Fibroblast of lung (primary cell): Measurements from ENCODE around the gene KDM3A. TPM values are rescaled to one million over a fixed set of nuclear protein-coding genes. Genes with fewer than 3 reads are reported as not detected.

ENCODE experiments used
- DNase-seq, 2 donors: peaks; one replicate each; pipeline versions ENCODE4 v3.0.0 to v3.0.0-alpha.2; 2010; ENCODE audit warnings: low read depth in 2 of 2
- H2AFZ ChIP-seq: 2 replicates; pipeline ENCODE4 v1.5.1; 2012; ENCODE audit warnings: low read length, control low read depth, inconsistent platforms
- H3K27ac ChIP-seq: 2 replicates; pipeline ENCODE4 v1.5.1; 2011; ENCODE audit warnings: low read length, control low read depth; ENCODE audit not compliant: insufficient read depth
- H3K27me3 ChIP-seq: 2 replicates; pipeline ENCODE4 v1.5.1; 2011; ENCODE audit warnings: mild to moderate bottlenecking, low read length; ENCODE audit not compliant: control insufficient read depth, insufficient read depth
- H3K36me3 ChIP-seq: 2 replicates; pipeline ENCODE4 v1.5.1; 2011; ENCODE audit warnings: low read length; ENCODE audit not compliant: control insufficient read depth, insufficient read depth
- H3K4me1 ChIP-seq: 2 replicates; pipeline ENCODE4 v1.5.1; 2011; ENCODE audit warnings: low read length; ENCODE audit not compliant: control insufficient read depth, insufficient read depth; ENCODE audit errors: extremely low read depth
- H3K4me2 ChIP-seq: 2 replicates; pipeline ENCODE4 v1.5.1; 2011; ENCODE audit warnings: low read length, control low read depth; ENCODE audit not compliant: insufficient read depth; ENCODE audit errors: extremely low read depth
- H3K4me3 ChIP-seq, 4 experiments: fragments of 200-600 bp in 1 of 4; sonication (generic) in 1 of 4; replicated peaks in 1 of 4; 2 replicates each; pipeline ENCODE4 v1.5.1; 2011 to 2016; ENCODE audit warnings: low read length in 4 of 4, low read depth in 3 of 4, mild to moderate bottlenecking in 3 of 4, control low read depth in 2 of 4, inconsistent platforms in 1 of 4, mixed read lengths in 1 of 4; ENCODE audit not compliant: insufficient read depth in 1 of 4; ENCODE audit errors: control extremely low read depth in 1 of 4
- H3K79me2 ChIP-seq: 2 replicates; pipeline ENCODE4 v1.5.1; 2012; ENCODE audit warnings: mild to moderate bottlenecking, low read length, inconsistent platforms; ENCODE audit not compliant: control insufficient read depth, insufficient read depth
- H3K9ac ChIP-seq: 2 replicates; pipeline ENCODE4 v1.5.1; 2011; ENCODE audit warnings: mild to moderate bottlenecking, low read length, control low read depth; ENCODE audit not compliant: insufficient read depth
- H3K9me3 ChIP-seq: 2 replicates; pipeline ENCODE4 v1.5.1; 2012; ENCODE audit warnings: low read depth, low read length; ENCODE audit not compliant: control insufficient read depth, insufficient read depth
- H4K20me1 ChIP-seq: 2 replicates; pipeline ENCODE4 v1.5.1; 2011; ENCODE audit warnings: low read length; ENCODE audit not compliant: control insufficient read depth, insufficient read depth; ENCODE audit errors: extremely low read depth
- EZH2 ChIP-seq: IDR thresholded peaks from 2 replicates; pipeline ENCODE4 v1.5.1; 2012; ENCODE audit warnings: low read length, control low read depth, mild to moderate bottlenecking; ENCODE audit errors: missing control alignments
- polyA minus RNA-seq: library from RNA; depleted of rRNA, polyadenylated mRNA; stranded (reverse); fragments of >200 nt; gene quantifications from 2 replicates; pipeline ENCODE4 v1.2.3, GENCODE V29; 2011; ENCODE audit warnings: low replicate concordance
- polyA plus RNA-seq, 2 donors: library from polyadenylated mRNA; depleted of rRNA in 1 of 2; stranded (reverse) in 1 of 2; unstranded in 1 of 2; fragments of >200 nt; gene quantifications; 2 replicates each; pipeline ENCODE4 v1.2.1, GENCODE V29; 2011 to 2012; ENCODE audit warnings: missing spikeins in 1 of 2
- total RNA-seq: library from RNA; depleted of rRNA; stranded (reverse); fragments of >200 nt; gene quantifications from 2 replicates; pipeline ENCODE4 v1.2.1, GENCODE V29; 2014
- TF ChIP-seq, protein P1 (sequence below), 2 donors: IDR thresholded peaks in 1 of 2; conservative IDR thresholded peaks in 1 of 2; 1 replicate in 1 of 2; 2 replicates in 1 of 2; pipeline ENCODE4 v1.5.1; 2011 to 2012; ENCODE audit warnings: low read length in 2 of 2, control low read depth in 1 of 2, inconsistent platforms in 1 of 2, low read depth in 1 of 2, mild to moderate bottlenecking in 1 of 2

The KDM3A gene
- 20.5 and 23.1 TPM in 2 replicates for total RNA-seq
- polyA plus RNA-seq: 12.1 and 26.0 TPM in 2 replicates
- 7.2 and 11.5 TPM in 2 replicates for polyA plus RNA-seq (2012)
- 10.2 and 20.4 TPM in 2 replicates for polyA minus RNA-seq

DNA sequence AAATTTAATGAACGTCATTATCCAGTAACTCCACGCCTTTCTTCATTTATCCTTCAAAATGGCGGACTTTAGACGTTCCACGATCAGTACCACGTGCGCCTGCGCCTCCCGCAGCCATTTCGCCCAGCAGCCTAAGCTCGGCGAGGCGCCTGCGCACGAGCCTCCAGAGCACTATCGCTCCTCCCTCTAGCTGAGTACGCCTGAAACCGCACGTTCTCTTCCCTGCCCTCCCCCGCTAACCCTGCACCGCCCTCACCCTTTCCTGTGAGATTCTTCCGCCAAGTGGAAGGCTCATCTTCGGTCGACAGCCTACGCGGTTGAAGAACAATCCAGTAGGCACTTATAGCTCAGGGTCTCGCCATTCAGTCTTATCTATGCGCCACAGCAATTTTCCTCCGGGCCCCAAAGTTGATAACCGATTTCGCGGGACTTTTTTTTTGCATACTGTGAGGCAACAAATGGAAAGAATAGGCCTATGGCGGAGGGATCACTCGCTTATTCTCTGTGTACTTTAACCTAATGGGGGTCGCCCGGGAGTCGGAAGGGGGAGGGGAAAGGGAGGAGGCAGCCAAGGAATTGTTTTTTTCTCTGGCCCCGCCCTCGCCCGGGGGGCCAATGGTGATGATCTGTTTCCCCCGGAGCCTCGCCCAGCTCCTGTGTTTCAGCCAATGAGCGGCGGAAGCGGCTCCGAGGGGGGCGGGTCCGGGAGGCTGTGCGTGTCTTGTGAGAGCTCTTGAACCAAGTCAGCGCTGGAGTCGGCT lies at the start of gene KDM3A:
Gene KDM3A (plus strand): TSS at position 741 of the 761 bp plus-strand sequence. CDS start 677 bp downstream, outside the sequence.
- Histone ChIP-seq H3K27me3 (no peaks in the 10 kb centered on the region), H4K20me1 (peaks cover 2% of the 10 kb centered on the region), H3K79me2 (peaks cover 25% of the 10 kb centered on the region), H3K36me3 (no peaks in the 10 kb centered on the region), H3K4me2 (peak within 1 kb of the TSS; percentile 92), H3K9ac (peak within 1 kb of the TSS; percentile 83), H3K27ac (peak within 1 kb of the TSS; percentile 96), H2AFZ (peak within 1 kb of the TSS; percentile 87), H3K4me3 (peak within 1 kb of the TSS; percentile 50 to 93 (median 76)), H3K9me3 (no peaks in the 10 kb centered on the region), H3K4me1 (peaks cover 4% of the 10 kb centered on the region)
- peak; percentile 99 to 100 for DNase-seq
- TF ChIP-seq, protein P1, sequence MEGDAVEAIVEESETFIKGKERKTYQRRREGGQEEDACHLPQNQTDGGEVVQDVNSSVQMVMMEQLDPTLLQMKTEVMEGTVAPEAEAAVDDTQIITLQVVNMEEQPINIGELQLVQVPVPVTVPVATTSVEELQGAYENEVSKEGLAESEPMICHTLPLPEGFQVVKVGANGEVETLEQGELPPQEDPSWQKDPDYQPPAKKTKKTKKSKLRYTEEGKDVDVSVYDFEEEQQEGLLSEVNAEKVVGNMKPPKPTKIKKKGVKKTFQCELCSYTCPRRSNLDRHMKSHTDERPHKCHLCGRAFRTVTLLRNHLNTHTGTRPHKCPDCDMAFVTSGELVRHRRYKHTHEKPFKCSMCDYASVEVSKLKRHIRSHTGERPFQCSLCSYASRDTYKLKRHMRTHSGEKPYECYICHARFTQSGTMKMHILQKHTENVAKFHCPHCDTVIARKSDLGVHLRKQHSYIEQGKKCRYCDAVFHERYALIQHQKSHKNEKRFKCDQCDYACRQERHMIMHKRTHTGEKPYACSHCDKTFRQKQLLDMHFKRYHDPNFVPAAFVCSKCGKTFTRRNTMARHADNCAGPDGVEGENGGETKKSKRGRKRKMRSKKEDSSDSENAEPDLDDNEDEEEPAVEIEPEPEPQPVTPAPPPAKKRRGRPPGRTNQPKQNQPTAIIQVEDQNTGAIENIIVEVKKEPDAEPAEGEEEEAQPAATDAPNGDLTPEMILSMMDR (conservative IDR thresholded peaks at IDR 0.05 in 1 of 2, IDR thresholded peaks at IDR 0.05 in 1 of 2; ENCODE audit: low read depth in 1 of 2, low read length in 2 of 2): no peak
- no peak for TF ChIP-seq EZH2

GRCh38 chr2:86392873-86393518 lies 48.2 kb upstream of the KDM3A start:
- no peaks in the 10 kb centered on the region for H3K79me2 ChIP-seq
- no peak overlapping the region for H3K4me3 ChIP-seq
- no peak for DNase-seq
- no peak overlapping the region for H3K9ac ChIP-seq
- no peak overlapping the region for H3K4me2 ChIP-seq
- TF ChIP-seq, protein P1 (conservative IDR thresholded peaks at IDR 0.05 in 1 of 2, IDR thresholded peaks at IDR 0.05 in 1 of 2; ENCODE audit: low read depth in 1 of 2, low read length in 2 of 2): no peak
- TF ChIP-seq EZH2: no peak
- no peak overlapping the region for H2AFZ ChIP-seq
- H3K36me3 ChIP-seq: no peaks in the 10 kb centered on the region
- H4K20me1 ChIP-seq: no peaks in the 10 kb centered on the region
- no peaks in the 10 kb centered on the region for H3K9me3 ChIP-seq
- no peaks in the 10 kb centered on the region for H3K27me3 ChIP-seq
- H3K4me1 ChIP-seq: no peaks in the 10 kb centered on the region
- H3K27ac ChIP-seq: no peak overlapping the region
